GM19328 (cell line): ENCODE data around the gene FLCN.
"Not testable (repeated sequence)": the region's sequence is repeated elsewhere in the genome, so short reads cannot be mapped to it uniquely, and the experiment has no call there.

Experiments
- ATAC-seq: cut with Tn5 transposase; IDR thresholded peaks from one replicate; pipeline ENCODE4 v1.9.1; 2021; ENCODE audit warnings: mild to moderate bottlenecking, moderate library complexity; ENCODE audit not compliant: unreplicated experiment

Gene FLCN, protein sequence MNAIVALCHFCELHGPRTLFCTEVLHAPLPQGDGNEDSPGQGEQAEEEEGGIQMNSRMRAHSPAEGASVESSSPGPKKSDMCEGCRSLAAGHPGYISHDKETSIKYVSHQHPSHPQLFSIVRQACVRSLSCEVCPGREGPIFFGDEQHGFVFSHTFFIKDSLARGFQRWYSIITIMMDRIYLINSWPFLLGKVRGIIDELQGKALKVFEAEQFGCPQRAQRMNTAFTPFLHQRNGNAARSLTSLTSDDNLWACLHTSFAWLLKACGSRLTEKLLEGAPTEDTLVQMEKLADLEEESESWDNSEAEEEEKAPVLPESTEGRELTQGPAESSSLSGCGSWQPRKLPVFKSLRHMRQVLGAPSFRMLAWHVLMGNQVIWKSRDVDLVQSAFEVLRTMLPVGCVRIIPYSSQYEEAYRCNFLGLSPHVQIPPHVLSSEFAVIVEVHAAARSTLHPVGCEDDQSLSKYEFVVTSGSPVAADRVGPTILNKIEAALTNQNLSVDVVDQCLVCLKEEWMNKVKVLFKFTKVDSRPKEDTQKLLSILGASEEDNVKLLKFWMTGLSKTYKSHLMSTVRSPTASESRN

GRCh38 chr17:17237026-17237799, at the start of gene FLCN:
TSS of gene FLCN (minus strand) at chr17:17237168. CDS start at chr17:17228137, 9,031 bp downstream.
- ATAC-seq = peak; percentile 82

DNA sequence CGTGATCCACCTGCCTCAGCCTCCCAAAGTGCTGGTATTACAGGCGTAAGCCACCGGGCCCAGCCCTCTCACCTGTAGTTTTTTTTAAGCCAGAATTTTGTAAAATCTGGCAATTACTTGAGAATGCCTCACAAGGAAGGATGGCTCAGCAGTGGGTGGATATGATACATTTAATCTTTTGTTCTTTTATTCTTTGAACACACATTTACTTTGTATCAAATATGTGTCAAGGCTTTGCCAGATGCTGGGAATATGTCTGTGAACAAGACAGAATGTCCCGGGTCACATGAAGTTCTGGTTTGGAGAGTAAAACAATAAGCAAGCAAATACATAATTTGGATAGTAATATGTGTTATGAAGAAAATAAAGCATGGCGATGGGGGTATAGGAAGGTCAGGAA, 49.0 kb upstream of the FLCN start:
- no peak for ATAC-seq

DNA sequence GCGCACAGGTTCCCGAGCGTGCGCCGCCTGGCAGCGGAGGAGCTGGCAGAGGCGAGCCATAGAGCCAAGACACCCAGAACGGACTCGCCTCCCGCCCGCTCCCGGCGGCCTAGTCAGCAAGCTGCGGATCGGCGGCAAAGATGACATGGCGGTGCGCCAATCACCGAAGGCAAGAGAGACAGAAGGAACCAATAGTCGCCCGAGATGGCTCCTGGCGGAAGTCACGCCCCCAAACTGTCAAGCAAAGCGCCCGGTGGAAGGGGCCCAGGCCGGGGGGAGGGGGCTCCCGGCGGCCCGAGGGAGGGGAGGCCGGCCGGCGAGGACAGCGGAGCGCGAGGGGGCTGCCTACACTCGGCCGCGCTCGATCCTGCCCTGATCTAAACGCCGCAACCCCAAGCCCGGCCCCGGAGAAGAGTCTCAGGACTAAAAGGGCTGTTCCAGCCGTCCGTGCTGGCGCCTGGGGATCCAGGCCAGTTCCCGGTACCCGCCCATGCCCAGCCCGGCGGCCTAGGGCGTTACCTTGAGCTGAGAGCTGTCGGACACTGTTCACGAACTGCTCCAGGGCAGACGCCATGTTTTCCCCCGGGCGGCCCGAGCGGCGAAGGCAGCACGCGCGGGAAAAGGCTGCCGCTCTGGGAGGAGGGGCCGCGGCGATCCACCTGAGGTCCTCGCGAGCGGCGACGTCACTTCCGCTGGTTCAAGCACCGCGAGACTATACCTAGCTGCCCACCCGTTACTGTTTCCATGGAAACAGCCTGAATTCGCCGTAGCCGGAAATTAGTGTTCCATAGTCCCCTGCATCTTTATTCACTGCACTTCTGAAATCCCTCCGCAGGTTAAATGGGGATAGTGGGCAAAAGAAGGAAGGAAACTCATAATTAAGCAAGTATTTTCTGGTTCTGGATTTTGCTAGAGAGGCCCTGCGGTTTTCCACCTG, 43.9 kb upstream of the FLCN start, which contains the start of gene COPS3:
Gene COPS3, minus strand, starts transcription at position 634 of the 937 bp plus-strand sequence. Its CDS starts 60 bp downstream, at position 574.
- ATAC-seq = peak; percentile 84

GRCh38 chr17:17279316-17279715, 42.3 kb upstream of the FLCN start:
- no peak for ATAC-seq

GRCh38 chr17:17277431-17277830, 40.5 kb upstream of the FLCN start:
- ATAC-seq = not testable (repeated sequence)

DNA sequence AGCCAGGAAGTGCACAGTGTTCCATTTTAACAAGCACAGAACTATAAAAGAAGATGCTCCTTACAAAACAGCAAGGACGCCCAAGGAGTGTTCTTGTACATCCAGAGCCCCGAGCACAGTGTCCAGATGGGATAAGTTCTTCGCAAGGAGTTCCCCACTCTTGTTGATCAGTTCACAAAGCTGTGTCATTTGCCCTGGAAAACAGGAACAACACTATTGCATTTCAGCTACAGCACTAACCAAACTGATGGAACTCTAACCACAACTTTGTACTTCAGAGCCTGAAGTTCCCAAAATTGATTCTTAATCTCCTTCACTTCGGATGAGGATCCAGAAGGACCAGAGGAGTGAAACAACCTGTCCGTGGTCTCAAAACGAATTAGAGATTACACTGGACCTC, 39.0 kb upstream of the FLCN start:
- no peak for ATAC-seq

DNA sequence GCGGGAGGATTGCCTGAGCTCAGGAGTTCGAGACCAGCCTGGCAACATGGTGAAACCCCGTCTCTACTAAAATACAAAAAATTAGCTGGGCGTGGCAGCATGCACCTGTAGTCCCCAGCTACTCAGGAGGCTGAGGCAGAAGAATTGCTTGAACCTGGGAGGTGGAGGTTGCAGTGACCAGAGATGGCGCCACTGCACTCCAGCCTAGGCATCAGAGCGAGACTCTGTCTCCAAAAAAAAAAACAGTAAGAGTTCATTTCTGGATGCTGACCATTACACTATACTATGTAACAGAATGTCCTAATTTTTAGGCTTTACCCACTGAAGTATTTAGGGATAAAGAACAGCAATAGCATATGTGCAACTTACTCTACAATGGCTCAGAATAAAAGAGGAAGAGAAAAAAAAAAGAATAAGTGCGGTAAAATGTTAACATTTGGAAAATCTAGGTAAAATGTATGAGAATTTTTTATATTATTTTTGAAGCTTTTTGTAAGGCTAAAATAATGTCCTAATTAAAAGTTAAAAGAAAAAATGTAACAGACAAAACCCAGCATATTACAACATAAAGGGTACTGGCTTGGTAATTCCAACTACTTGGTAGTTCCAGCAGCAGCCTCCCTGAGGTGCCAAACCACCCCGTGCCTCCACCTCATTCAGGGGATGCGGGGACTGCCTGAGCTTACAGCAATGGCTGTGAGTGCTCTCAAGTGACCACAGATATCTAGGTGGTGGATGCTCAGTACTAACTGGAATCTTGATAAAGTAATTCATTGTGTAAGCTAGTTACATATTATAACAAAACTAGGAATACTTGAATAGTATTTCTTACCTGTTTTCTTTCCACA, 33.2 kb upstream of the FLCN start:
- no peak for ATAC-seq

GRCh38 chr17:17264430-17264829, 27.5 kb upstream of the FLCN start:
- ATAC-seq = no peak

GRCh38 chr17:17258998-17259397, 22.0 kb upstream of the FLCN start:
- ATAC-seq = no peak

DNA sequence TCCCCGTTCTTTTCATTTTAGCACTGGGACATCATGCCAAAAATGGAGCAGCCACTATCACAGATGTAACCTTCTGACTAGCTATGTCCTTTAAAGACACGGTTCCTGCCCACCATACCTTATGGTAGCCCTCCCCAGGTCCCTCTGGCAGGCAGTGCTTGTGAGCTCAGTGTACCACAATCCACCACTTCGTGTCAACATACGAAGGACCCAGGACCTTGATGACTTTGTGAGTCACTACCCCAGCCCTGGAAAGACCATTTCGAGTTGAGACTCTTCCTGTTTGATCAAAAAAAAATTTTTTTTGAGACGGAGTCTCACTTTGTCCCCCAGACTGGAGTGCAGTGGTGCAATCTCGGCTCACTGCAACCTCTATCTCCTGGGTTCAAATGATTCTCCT, 21.0 kb upstream of the FLCN start:
- ATAC-seq = no peak

DNA sequence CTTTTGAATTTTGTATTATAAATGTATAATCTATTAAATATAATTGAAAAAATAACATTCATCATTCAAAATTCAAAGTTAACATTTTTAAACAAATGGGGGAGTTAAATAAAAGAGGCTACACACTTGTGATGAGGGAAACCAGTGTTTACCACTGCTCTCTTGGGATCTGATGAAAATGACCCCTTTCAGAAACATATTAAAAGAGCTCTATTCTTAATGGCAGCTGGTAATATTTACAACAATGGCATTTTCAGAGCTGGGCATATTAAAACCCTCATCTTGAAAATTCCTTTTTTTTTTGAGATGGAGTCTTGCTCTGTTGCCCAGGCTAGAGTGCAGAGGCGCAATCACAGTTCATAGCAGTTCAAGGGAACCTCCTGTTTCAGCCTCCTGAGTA, 19.3 kb upstream of the FLCN start:
- no peak for ATAC-seq

DNA sequence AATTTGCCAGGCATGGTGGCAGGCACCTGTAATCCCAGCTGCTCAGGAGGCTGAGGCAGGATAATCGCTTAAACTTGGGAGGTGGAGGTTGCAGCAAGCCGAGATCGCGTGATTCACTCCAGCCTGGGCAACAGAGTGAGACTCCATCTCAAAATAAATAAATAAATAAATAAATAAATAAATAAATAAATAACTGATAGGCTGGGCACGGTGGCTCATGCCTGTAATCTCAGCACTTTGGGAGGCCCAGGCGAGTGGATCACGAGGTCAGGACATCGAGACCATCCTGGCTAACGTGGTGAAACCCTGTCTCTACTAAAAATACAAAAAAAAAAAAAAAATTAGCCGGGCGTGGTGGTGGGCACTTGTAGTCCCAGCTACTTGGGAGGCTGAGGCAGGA, 18.7 kb upstream of the FLCN start:
- ATAC-seq = not testable (repeated sequence)

GRCh38 chr17:17254036-17254435, 17.1 kb upstream of the FLCN start:
- ATAC-seq = no peak

- ATAC-seq = no peak
Observed at GRCh38 chr17:17253406-17253805, 16.4 kb upstream of the FLCN start.

DNA sequence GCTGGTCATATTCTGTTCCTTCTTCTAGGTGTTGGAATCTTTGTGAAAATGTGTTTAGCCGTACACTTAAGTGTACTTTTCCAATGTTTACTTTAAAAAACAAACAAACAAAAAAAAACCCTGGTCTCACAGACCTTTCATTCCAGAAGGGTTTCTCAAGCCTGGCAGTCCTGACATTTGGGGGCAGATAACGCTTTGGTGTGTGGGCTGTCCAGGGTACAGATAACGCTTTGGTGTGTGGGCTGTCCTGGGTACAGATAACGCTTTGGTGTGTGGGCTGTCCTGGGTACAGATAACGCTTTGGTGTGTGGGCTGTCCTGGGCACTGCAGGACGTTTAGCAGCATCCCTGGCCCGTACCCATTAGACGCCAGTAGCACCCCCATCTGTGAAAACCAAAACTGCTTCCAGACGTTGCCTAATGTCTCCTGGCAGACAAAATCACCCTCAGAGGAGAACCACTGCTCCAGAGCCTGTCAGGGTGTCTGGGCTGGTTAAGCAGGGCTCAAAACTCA, 15.2 kb upstream of the FLCN start:
- no peak for ATAC-seq

GRCh38 chr17:17246879-17247278, 9.9 kb upstream of the FLCN start:
- ATAC-seq = no peak

- ATAC-seq = no peak
Observed at GRCh38 chr17:17243163-17243562, 6.2 kb upstream of the FLCN start.

DNA sequence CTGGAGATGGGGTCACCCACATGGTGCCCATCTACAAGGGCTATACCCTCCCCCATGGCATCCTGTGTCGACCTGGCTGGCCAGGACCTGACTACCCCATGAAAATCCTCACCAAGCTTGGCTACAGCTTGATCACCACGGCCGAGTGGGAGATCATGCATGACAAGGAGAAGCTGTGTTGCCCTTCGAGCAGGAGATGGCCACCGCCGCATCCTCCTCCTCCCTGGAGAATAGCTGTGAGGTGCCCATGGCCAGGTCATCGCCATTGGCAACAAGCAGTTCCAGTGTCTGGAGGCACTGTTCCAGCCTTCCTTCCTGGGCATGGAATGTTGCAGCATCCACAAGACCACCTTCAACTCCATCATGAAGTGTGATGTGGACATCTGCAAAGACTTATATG, 5.3 kb upstream of the FLCN start:
- ATAC-seq = no peak

GRCh38 chr17:17241656-17242055, 4.7 kb upstream of the FLCN start:
- ATAC-seq = no peak
